HG03575 (cell line): Measurements from ENCODE around the gene TCEANC2.

ENCODE experiments used
- ATAC-seq: cut with Tn5 transposase; IDR thresholded peaks from one replicate; pipeline ENCODE4 v1.9.1; 2021; ENCODE audit not compliant: unreplicated experiment, insufficient number of reproducible peaks, low FRiP score; ENCODE audit errors: extremely low read depth

Gene TCEANC2

DNA sequence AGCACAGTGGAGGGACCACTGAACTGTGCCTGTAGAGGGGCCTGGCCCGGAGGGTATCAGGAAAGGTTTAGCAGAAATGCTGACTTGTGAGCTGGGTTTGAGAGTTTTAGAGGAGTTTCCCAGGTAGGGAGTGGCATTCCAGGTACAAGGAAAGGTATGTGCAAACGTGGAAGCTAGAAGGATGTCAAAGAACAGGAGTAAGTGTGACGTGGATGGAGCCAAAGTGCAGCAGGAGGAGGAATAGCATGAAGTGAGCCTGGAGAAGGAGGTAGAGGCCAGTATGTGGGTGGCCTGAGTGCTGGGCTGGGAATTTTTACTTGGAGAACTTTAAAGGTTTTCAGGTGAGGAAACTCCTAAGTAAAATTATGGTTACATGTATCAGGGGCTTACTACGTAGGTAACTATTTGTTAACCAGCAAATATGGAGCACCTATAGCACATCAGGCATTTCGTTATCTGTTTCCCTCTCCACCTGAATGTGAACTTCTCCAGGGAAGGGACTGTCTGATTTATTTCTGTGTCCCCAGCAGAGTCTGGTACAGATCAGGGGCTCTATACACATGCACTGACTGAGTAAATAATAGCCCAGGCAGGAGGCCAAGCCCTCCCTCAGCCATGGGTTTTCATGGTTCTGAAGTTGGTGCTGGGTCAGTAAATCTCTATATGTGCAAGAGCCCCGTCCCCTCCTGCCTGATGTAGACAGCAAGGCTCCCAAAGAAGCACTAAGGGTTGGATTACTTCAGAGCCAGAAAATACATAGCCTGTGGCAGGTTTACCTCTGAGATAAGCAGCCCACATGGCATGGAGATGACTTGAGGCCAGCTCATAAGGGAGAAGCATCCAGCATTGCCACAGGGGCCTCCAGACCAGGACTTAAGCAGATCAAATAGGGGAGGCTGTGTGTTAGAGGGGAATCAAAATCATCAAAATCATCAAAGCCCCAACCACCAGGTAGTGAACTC lies 56.0 kb downstream of the TCEANC2 start:
- no peak for ATAC-seq

DNA sequence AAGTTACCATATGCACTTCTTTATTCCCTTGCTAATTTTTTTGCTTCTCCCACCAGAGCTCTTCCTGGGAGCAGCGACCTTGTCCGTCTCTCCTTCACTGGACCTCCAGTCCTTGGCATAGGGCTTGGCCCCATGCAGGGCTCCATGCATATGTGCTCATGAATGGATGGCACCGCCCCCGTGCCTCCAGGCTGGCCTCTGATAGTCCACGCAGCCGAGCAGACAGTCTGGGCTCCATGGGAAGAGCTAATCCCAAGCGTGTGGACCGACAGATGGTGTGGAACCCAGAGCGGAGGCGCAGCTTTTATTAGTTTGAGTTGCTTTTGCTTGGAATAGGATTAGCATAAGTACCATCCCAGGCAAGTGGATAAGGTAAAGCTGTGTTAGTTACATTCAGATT lies 57.6 kb downstream of the TCEANC2 start:
- ATAC-seq: no peak

DNA sequence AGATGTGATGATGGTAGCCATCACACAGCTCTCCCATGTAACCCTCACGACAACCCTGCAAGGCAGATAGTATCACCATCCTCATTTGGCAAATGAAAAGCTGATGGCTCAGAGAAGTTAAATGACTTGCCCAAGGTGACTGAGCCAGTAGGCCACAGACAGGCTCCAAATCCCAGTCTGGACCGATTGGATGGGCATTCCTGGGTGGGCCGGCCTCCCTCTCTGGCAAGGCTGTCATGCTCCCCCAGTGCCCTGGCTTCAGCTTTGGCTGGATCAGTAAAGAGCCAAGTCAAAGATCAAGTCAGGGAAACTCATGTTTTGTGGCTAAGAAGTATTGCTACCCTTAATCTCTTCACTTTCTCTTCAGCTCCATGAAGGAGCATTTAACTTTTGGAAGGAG lies 58.2 kb downstream of the TCEANC2 start:
- no peak for ATAC-seq

DNA sequence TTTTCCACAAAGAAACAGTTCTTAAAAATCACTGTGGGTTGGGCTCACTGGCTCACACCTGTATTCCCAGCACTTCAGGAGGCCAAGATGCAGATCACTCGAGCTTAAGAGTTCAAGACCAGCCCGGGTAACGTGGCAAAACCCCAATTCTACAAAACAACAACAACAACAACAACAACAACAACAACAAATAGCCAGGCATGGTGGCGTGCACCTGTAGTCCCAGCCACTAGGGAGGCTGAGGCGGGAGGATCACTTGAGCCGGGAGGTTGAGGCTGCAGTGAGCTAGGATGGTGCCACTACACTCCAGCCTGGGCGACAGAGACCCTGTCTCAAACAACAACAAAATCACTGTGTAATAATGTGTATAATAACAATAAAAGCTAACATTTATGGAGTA lies 58.6 kb downstream of the TCEANC2 start:
- ATAC-seq: no peak

DNA sequence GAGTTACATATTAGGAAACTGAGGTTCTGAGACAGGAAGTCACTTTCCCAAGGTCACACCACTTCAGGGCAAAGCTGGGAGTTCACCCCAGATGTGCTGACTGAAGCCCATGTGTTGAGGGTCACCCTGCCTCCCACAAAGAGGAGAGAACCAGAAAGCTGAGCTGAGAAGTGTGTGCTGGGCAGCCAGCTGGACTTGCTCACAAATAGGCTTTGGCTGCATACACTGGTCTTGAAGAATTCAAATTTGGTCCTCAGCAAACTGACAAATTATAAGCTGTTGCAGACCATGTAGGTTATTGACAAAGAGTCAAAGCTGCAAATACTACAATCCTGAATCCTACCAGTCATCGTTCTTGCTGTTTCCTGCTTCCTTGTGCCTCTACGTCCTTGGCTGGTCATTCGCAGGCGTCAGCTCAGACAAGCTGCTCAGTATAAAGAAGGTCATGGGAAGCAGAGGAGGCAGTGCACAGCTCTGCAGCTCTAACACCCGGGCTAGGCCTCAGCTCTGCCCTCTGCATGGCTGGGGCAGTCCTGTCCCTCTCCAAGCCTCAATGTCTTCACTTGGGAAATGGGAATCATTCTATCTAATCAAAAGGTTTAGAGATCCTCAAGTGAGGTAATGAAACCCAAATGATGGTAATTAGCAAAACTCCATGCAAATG lies 59.4 kb downstream of the TCEANC2 start:
- no peak for ATAC-seq

DNA sequence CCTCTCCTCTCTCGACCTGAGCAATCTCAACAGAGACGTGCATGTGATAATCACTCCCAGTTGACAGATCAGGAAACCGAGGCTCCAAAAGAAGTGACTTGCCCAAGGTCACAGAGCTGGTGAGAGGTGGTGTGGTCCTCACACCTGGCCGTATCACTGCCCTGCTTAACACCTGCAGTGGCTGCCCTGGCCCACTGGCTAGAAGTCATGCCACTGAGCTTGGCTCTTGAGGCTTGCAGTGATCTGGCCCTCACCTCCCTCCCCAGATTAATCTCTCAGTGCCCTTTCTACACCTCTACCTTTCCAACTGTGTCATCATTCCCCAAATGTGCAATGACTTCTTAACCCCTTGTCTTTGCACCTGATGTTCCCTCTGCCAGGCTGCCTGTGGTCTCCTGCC lies 60.6 kb downstream of the TCEANC2 start:
- no peak for ATAC-seq

DNA sequence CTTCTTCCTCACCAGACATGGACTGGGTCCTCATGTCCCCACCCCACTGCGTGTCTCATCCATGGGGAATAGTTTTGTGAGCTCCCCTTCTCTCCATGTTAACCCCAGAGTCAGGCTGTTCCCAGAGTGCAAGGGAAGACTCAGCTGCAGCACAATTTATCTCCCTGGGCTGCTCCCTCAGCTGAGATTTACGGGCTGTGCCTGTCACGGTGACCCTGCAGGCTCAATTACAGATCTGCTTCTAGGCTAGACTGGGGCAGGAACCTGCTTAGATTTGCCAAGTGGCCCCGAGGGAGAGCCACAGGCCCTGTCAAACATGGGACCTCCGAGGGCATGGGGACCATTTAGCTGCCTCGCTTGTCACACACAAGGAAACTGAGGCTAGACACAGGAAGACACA lies 61.5 kb downstream of the TCEANC2 start:
- no peak for ATAC-seq

DNA sequence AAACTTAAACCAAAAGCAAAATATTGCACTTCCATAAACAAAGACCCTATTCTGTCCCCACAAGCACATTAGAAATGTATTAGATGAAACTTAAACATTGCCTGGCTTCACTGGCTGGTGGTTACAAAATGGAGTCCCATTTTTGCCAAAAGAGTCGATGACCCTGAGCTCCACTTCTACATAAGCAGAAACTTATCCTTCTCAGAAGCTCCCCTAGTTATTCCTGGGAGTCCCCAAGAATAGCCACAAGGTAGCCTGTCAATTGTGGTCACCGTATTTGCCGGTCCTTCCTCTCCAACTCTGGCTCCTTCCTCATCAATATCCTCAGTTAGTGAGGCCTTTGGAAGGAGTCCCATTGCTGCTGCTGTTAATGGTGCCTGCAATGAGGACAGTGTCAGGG lies 62.1 kb downstream of the TCEANC2 start:
- no peak for ATAC-seq

DNA sequence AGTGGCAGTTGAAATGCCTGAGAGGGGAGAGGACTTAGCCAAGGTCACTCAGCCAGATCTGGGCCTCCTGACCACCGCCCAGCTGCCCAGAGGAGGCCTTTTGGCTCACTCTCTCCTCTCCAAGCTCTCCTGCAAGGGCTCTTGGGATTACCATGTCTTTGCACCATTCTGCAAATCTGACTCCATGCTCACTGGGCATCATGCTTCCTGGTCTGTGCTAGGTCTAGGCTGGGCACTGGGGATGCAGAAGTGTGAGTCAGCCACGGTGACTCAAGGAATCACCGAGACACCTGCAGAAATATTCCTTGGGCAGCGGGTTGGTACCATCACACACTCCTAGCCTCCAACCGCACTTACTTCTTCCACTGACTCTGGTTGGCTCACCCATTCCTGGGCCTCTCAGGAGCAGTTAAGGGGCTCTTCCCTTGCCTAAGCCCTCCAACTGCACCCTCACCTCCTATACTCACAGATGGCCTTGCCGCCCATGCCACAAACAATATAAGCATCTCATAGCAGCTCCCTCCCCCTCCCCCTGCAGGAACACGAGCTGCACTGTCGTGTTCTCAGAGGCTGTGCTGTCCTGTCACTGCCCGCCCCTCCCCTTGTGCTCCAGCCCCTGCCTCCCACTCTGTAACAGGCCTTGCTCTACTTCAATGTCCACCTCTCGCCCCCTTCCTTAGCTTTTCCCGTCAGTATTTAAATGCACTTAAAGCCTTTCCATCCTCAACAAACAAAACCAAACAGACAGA lies 64.6 kb downstream of the TCEANC2 start:
- ATAC-seq: no peak

DNA sequence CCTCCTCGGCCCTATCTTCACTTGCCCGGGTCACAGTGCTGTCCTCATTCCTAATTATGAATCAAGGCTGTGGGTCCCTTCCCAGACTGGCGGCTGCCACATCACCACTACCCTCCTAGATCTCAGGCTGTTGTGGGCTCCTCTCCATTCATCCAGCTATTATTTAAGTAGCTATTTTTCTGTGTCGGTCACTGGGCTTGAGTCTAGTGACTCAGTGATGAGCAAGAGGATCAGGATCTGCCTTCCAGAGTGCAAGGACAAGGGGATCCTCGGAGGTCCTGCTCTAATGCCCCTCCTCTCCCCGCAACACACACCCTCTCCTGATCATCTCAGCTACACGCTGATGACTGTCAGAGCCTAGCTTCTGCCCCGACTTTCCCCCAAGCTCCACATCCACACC lies 65.3 kb downstream of the TCEANC2 start:
- ATAC-seq: no peak

DNA sequence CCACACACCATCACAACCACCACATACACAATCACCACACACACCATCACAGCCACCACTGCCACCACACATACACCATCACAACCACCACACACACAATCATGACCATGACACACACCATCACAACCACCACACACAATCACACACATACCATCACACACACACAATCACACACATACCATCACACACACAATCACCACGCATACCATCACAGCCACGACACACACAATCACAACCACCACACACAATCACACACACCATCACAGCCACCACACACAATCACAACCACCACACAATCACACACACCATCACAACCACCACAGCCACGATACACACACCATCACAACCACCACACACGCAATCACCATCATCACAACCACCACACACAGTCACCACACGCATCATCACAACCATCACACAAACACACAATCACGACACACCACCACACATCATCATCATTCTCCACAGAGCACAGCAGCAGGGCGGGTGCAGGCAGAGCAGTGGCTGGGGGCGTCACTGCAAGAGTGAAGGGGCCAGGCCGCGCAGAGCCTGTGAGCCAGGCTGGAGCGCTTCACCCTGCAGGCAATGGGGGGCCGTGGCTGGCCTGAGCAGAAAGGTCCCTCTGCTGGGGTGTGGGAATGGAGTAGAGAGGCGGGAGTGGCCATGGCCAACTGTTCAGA lies 66.8 kb downstream of the TCEANC2 start:
- ATAC-seq: no peak

DNA sequence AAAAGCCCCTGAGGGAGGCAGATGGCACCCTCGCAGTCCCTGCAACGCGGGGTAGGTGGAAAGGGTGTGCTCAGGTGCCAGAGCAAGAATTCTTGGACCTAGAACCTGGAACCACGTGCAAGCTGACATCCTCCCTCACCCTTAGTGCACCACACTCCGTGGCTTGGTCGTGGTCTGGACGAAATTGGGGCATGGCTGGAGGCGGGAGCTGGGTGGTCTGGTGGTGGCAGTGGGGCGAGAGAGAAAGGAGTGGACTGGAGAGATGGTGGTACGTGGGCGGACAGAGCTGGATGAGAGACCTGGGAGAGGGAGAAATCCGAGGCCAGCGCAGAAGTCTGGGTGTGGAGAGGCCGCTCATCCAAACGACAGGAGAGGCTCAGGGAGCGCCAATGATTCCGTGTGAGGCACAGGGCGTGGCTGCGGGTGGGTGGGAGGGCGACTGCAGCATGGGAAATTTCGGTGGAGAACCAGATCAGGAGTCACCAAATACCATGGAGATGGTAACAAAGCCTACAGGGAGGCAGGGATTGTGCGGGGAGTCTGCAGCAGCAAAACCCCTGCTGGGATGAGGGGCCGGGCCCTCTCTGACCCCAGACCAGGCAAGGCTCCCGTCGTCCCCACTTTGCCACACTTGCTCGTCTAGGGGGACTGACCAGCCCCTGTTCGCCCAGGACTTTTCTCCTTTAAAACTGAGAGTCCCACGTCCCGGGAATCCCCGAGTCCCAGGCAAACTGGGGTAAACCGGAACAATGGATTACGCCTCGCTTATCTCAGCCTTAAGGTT lies 67.5 kb downstream of the TCEANC2 start:
- ATAC-seq: no peak

DNA sequence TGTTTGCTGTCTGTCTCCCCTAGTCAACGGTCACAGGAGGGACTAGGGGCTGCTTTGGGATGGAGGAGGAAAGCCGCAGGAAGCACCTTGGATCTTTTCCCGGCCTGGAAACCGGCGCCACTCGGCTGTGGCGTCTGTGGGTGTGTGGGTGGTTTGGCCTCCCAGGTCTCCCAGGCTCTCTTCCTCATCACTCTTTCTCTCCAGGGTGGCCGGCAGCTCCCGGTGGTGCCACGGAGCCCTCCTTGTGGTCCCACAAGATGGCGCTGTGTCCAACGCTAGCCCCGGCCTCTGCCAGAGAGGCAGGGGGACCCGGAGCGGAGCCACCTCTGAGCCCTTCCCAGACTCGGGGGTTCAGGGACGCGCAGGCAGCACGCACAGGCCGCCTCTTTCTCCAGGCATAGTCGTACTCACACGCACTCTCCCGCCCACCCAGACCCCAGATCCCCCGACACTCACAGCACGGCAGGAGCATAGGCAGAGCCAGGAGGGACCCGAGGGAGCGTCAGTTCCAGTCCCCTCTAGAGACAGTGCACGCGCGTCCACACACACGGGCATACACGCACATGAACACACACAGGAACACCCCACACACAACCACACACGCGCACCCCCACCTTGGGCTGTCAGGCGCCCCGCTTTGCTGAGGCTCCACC lies 68.2 kb downstream of the TCEANC2 start:
- no peak for ATAC-seq

DNA sequence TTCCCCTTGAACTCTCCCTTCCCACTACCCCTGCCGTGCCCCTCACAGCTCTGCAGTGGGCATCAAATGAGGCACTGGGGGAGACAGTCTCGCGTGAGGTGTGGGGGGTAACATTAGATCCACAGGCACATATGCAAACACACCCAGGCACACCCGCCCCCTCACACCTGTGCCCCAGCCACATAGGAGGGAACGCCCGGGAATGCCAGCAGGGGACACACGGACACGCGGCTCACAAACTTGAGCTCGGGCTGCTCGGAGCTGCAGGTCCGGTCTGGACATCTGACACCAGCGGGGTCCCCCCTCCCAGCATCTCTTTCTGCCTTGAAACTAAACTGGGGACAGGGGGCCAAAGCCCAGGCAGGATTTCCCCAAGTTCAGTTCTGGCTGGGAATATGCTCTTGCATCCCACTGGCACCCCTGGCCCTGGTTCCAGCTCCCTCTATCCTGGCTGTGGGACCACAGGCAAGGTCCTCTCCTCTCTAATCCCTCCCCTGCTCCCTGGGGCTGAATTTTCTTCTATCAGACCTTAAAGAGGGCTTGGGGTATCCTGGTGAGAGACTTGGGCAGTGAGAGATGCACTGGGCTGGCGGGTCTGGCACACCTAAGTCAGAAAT lies 68.8 kb downstream of the TCEANC2 start:
- no peak for ATAC-seq

DNA sequence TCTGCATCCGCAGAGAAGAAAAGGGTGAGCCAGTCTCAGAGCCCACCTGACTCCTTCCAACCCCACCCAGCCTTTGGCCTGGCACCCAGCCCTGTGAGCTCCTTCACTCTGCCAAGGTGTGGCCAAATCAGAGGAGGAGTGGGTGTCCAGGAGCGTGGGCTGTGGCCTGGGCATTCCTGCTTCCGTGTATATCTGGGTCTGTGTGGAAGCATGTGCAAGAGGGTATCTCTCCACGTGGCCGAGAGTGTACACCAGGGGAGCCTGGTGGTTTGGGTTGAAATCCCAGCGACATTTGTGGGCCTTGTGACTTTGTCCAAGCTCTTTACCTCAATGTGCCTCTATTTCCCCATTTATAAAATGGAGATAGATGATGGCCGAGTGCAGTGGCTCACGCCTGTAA lies 69.6 kb downstream of the TCEANC2 start:
- ATAC-seq: no peak

DNA sequence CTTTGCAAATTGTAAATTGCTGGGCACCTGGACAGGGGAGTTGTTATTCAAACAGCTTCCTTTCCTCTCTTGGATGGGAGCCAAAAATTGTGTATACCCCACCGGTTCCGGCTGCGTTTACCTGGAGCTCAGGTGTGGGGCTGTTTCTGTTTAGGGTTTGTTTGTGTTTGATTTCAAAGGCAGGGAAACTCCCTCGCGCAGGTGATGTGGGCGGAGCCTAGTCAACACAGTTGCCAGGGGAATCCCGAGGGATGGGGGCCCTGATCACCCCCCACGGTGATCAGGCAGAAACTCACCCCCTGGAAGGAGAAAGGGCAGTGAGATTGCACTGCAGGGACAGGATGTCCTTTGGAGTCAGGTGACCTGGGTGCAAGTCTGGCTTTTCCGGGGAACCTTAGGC lies 71.1 kb downstream of the TCEANC2 start:
- ATAC-seq: no peak

DNA sequence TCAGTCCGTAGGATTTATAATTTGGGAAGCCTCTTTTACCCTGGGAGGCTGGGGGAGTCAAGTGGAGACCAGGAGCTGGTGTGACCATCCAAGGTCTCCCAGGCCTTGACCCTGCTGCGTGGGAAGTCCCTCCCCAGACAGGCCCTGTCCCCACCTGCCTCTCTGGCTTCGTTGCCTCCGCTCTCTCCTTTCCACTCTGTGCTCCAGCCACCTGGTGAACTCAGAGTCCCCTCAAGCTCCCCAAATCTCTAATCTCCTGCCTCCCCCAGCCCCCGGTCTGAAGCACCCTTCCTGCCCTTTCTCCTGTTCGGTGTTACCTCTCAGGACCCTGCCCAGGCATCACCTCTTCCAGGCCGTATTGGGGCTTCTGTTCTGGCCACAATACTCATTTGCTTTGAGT lies 71.5 kb downstream of the TCEANC2 start:
- no peak for ATAC-seq
